Body of pancreas (tissue), 4 donors: ENCODE data around the gene NAA50.

Source experiments
- POLR2A ChIP-seq, 3 donors: fragments of 450-650 bp; IDR thresholded peaks; one replicate each; pipeline ENCODE4 v1.6.1; 2016; ENCODE audit warnings: antibody characterized with exemption in 3 of 3, mild to moderate bottlenecking in 2 of 3
- TF ChIP-seq, protein P1 (sequence below), 7 experiments: fragments of 450-650 bp in 4 of 7; fragments of 200-600 bp in 3 of 7; sonication (generic) in 3 of 7; IDR thresholded peaks; one replicate each; pipeline ENCODE4 v1.5.1; 2016 to 2019; ENCODE audit warnings: antibody characterized with exemption in 7 of 7

DNA sequence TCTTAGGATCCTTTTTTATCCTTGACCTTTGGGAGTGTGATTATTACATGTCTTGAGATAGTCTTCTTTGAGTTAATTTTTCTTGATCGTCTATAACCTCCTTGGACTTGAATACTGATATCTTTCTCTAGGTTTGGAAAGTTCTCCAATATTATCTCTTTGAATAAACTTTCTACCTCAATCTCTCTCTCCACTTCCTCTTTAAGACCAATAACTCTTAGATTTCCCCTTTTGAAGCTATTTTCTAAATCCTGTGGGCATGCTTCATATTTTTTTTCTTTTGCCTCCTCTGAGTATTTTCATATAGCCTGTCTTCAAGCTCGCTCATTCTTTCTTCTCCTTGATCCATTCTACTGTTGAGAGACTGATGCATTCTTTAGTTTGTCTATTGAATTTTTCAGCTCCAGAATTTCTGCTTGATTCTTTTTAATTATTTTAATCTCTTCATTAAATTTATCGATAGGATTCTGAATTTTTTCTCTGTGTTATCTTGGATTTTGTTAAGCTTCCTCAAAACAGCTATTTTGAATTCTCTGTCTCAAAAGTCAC, 61.7 kb downstream of the NAA50 start:
- TF ChIP-seq, protein P1, sequence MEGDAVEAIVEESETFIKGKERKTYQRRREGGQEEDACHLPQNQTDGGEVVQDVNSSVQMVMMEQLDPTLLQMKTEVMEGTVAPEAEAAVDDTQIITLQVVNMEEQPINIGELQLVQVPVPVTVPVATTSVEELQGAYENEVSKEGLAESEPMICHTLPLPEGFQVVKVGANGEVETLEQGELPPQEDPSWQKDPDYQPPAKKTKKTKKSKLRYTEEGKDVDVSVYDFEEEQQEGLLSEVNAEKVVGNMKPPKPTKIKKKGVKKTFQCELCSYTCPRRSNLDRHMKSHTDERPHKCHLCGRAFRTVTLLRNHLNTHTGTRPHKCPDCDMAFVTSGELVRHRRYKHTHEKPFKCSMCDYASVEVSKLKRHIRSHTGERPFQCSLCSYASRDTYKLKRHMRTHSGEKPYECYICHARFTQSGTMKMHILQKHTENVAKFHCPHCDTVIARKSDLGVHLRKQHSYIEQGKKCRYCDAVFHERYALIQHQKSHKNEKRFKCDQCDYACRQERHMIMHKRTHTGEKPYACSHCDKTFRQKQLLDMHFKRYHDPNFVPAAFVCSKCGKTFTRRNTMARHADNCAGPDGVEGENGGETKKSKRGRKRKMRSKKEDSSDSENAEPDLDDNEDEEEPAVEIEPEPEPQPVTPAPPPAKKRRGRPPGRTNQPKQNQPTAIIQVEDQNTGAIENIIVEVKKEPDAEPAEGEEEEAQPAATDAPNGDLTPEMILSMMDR (IDR thresholded peaks at IDR 0.05), result no peak
- TF ChIP-seq POLR2A (IDR thresholded peaks at IDR 0.05), result no peak
